C4-2B (cell line): ENCODE data around the gene ADORA2A.

ENCODE experiments used
- CTCF ChIP-seq: fragments of 450-650 bp; conservative IDR thresholded peaks from 2 replicates; pipeline ENCODE4 v1.5.1; 2017; ENCODE audit warnings: mild to moderate bottlenecking
- ZFX ChIP-seq: fragments of 450-650 bp; IDR thresholded peaks from 2 replicates; pipeline ENCODE4 v1.6.1; 2017

GRCh38 chr22:24429411-24430365 lies 2.3 kb downstream of the ADORA2A start:
- TF ChIP-seq CTCF, result no peak
- no peak for TF ChIP-seq ZFX
